Activated CD4-positive, alpha-beta T cell treated with anti-CD3 and anti-CD28 coated beads, Interleukin-10, Interleukin-2, amounts not matched to agents 100 ng/mL and 50 ng/mL, durations not matched to agents 16 hours and 8 hours (primary cell): ENCODE results near the gene BMPER.
"Not testable (repeated sequence)": the region's sequence is repeated elsewhere in the genome, so short reads cannot be mapped to it uniquely, and the experiment has no call there.

Source experiments
- DNase-seq: peaks from one replicate; pipeline ENCODE4 v3.0.0-alpha.2; 2020

Gene BMPER

DNA sequence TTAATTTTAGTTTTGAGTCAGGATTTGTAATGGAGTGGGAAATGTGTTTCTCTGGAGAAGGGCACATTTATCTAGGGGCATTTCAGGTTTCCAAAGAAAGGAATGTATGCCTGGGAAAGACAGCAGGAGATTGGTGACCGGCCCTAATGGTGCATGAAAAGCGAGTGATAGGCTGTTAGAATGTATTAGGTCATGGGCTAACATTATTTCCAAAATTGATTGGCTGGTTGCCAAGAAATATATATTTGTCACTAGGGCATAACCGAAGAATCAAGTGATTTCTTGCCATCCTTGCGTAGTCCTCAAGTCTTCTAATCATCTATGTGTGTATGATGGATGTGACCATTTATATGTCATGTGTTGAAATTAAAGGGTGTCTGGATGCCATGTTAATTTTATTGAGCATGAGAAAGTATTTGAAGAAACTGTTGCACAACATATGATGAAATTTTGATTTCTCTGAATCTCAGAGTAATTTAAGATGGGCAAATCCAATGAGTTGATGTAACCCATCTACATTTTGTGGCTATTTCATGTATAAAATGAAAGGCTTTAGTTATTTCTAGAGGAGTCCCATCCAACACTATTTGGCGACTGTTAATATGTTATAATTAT is 248.4 kb downstream of the BMPER start:
- no peak for DNase-seq

- DNase-seq = no peak
These were observed 250.0 kb downstream of the BMPER start for GRCh38 chr7:34155220-34155908.

GRCh38 chr7:34156336-34156735 is 251.0 kb downstream of the BMPER start:
- DNase-seq = no peak

- DNase-seq = no peak
These were observed 251.8 kb downstream of the BMPER start for GRCh38 chr7:34157137-34157536.

DNA sequence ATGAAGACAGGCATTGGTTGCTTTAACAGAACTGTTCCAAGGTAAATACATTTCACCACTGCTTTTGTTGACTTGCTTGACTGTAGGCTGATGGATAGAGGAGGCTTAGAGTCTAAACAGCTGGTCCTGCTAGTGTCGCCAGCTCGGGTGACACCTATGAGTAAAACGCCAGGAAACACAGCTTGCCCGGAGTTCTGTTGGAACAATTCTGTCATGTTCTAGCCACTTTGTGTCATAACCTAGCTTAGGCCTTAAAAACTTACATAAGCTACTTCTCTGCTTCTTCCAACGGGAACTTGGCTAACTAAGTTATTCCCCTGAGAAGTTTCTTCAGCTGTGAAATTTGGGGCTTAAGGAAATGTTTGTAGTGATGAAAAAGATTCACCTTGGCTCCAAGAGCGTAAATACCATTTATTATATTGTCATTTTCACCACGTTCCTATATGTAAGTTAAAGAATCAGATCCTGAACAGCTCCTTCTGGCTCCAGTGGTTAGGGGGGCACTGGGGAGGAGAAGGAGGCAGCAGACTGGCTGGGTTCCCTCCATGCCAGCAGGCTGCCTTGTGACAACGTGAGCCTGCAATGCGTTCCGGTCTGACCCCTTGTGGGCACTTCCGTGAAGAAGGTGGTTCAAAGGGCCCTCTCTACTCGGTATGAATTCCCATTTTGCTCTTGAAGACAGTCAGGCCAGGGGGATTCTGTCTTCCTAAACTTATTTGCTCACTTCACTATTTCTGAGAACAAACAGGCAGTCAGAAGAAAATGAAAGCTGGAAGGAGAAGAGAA is 253.2 kb downstream of the BMPER start:
- DNase-seq = no peak

DNA sequence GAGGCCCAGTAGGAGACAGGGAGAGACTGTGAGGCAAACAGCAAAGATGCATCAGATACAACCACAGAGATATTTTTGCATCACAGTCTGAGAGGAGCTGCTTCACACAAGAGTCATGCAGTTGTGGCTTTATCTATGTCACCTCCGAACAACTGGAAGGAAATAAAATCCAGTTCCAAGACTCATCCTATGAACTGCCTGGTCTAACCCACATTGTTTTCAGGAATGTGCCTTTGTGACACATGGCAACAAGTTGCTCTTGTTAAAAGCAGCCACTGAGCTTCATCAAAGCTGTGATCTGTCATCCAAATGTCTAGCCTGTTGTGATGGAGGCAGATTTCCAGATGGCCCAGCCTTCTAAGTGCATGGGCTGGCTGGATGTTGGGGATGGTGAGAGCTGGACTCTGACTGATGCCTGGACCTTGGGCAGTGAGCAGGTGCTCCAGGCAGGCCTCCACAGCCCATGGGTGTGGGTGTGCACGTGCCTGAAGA is 255.0 kb downstream of the BMPER start:
- no peak for DNase-seq

DNA sequence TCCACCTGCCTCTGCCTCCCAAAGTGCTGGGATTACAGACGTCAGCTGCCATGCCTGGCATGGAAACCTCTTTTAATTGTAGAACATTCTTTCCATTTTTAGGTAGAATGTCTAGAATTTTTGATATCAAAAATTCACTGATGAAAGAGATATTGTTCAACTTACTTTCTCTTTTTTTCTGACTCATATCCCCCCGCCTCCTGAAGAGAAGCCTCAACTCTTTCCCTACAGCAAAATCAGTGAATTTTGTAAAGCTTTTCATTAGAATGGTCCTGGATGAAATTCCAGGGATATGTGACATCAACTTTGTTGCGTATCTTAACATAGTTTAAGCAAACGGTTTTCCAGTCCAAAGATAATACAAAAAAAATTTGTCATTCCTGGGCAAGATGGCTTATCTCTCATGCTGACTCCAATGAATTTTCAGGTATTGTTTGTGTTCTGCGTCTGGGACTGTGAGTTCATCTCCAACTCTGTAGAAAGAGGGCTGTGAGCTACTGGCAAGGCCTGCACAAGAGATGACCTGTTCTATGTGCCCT is 256.8 kb downstream of the BMPER start:
- DNase-seq = no peak

GRCh38 chr7:34162677-34163076 is 257.3 kb downstream of the BMPER start:
- DNase-seq = no peak

GRCh38 chr7:34163956-34164355 is 258.6 kb downstream of the BMPER start:
- DNase-seq = no peak

GRCh38 chr7:34165466-34165865 is 260.1 kb downstream of the BMPER start:
- DNase-seq = no peak

- peak; percentile 13 for DNase-seq
These were observed 260.7 kb downstream of the BMPER start for GRCh38 chr7:34165927-34166550.

GRCh38 chr7:34168013-34168412 is 262.7 kb downstream of the BMPER start:
- no peak for DNase-seq

DNA sequence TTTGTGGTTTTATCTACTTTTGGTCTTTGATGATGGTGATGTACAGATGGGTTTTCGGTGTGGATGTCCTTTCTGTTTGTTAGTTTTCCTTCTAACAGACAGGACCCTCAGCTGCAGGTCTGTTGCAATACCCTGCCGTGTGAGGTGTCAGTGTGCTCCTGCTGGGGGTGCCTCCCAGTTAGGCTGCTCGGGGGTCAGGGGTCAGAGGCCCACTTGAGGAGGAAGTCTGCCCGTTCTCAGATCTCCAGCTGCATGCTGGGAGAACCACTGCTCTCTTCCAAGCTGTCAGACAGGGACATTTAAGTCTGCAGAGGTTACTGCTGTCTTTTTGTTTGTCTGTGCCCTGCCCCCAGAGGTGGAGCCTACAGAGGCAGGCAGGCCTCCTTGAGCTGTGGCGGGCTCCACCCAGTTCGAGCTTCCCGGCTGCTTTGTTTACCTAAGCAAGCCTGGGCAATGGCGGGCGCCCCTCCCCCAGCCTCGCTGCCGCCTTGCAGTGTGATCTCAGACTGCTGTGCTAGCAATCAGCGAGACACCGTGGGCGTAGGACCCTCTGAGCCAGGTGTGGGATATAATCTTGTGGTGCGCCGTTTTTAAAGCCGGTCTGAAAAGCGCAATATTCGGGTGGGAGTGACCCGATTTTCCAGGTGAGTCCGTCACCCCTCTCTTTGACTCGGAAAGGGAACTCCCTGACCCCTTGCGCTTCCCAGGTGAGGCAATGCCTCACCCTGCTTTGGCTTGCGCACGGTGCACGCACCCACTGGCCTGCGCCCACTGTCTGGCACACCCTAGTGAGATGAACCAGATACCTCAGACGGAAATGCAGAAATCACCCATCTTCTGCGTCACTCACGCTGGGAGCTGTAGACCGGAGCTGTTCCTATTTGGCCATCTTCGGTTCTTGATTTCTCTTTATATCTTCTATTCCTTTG is 269.6 kb downstream of the BMPER start:
- not testable (repeated sequence) for DNase-seq

- no peak for DNase-seq
These were observed 270.5 kb downstream of the BMPER start for GRCh38 chr7:34175837-34176236.

DNA sequence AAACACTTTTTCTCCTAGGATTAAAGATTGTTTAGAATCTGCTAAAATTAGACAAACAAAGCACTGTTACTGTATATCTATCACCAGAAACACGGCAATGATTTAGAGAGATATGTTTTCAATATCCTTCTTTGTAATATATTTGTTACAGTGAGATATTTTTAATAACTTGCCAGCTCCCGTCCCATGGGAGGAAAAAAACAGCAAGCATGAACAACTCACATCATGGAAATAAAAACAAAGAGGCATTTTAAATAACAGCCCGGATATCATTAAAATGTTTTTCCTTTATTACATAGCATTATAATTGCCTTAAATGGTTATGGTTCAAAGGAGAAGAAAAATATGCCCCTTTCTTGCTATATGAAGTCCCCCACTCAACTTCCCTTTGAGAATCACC is 272.1 kb downstream of the BMPER start:
- no peak for DNase-seq

DNA sequence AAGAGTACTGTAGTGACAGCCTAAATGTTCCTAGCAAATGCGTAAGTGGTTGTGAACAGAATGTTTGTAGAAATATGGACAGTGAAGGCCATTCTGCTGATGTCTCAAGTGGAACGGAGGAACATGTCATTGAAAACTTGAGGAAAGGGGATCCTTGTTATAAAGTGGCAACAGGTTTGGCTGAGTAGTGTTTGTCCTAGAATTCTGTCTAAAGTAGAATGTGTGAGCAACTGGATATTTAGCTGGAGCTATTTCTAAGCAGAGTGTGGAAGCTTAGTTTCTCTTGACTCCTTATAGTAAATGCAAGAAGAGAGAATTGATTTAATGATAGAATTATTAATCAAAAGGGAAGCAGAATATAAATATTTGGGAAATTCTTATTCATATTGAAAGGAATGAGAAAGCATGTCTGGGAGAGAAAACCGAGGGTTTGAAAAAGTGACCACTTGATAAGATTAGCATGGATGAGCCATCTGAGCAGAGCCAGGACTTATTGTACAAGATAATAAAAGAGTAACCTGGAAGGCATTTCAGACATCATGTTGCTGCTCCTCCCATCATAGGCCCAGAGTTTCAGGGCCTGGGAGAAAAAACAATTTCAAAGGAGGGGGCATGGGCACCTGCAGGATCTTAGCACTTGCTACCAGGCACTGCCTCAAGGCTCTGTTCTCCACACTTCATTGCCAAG is 276.1 kb downstream of the BMPER start:
- no peak for DNase-seq

- DNase-seq = no peak
These were observed 279.1 kb downstream of the BMPER start for GRCh38 chr7:34184466-34184865.

DNA sequence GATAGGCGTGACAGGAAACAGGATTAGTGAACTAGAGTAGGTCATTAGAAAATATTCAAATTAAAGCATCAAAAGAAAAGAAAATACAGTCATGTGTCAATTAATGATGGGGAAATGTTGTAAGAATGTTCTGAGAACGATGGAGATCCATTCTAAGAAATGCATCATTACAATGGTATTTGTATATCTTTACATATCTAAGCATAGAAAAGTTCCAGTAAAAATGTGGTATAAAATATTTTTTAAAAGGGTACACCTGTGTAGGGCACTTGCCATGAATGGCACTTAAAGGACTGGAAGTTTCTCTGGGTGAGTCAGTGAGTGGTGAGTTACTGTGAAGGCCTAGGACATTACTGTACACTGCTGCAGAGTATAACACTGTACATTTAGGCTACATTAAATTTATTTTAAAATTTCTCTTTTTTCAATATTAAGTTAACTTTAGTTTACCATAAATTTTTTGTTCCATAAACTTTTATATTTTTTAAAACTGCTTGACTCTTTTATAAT is 282.5 kb downstream of the BMPER start:
- DNase-seq = no peak

DNA sequence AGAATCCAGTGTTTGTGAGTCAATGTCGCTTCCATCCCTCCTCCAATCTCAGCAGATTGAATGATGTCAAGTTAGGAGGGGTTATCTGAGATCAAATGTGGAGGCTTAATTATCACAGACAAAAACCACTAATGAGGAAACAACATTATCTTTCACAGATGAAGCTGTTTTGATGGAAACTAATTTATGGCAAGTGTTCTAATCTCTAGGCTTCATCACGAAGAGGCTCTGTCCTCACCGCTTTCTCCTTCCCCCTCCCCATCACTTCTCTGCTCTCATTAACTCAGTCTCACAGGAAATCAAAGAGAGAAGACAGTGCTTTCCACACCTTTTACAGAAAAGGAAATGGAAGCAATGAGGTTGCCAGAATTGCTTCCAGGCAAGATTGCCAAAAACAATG is 283.7 kb downstream of the BMPER start:
- DNase-seq = no peak

GRCh38 chr7:34190299-34190698 is 285.0 kb downstream of the BMPER start:
- no peak for DNase-seq

DNA sequence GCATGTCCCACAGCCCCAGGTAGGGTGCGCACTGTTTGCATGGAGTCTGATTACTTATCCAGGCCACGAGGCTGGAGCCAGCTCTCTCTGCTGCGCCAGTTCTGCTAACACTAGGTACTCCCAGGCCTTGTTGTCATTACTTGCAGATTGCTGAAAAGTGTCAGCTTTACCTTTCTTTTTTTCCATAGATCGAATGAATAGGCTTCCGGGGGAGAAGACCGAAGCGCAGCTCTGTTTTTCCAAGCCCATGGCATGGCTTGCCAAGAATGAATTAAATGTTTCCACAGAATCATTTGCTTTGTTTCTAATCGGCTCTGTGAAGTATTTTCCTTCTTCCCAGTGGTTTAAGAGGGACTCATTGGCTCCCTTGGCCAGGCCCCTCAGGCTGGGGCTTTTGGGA is 285.8 kb downstream of the BMPER start:
- DNase-seq = no peak
